ENCODE measurements around the gene GMDS. TPM values are rescaled to one million over a fixed set of nuclear protein-coding genes. Genes with fewer than 3 reads are reported as not detected.

GMDS gene
- polyA plus RNA-seq, 1 donor (not counting 4 experiments of a cell fraction or from before 2014, with no cell fraction given) = 22.1 TPM

DNA sequence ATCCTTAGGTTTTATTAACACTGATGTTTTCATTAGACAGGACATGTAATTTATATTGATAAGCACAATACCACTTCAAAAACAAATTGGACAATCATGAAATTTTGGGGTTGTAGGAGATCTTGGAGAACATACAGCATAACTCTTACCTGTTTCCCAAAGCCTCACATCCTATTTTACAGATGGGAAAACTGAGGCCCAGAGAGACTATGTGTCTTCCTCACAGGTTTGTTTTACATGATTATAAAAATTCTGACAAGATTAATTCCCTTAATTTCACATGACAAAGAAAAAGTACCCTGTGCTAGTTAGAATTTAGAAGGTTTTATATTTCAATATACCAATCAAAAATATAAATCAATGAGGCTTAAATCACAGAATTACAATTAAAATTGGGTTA lies 145.5 kb downstream of the GMDS start:
- Histone ChIP-seq H3K27ac (ENCODE audit: control insufficient read depth, insufficient read depth, low read length) (no peak overlapping the region), H3K9ac (ENCODE audit: control insufficient read depth, extremely low read depth, insufficient read depth, low read length) (no peak overlapping the region), H3K4me2 (ENCODE audit: control insufficient read depth, extremely low read depth, insufficient read depth, low read depth, low read length) (no peak overlapping the region), H3K4me1 (ENCODE audit: control insufficient read depth, extremely low read depth, insufficient read depth, low read length) (peaks cover 8% of the 10 kb centered on the region), H3K36me3 (ENCODE audit: control insufficient read depth in 2 of 2, extremely low read depth in 1 of 2, insufficient read depth in 2 of 2, low read length in 2 of 2) (no peaks in the 10 kb centered on the region), H3K9me3 (ENCODE audit: control insufficient read depth, low read depth, low read length) (no peaks in the 10 kb centered on the region), H3K9me1 (ENCODE audit: control insufficient read depth, extremely low read depth, insufficient read depth, low read length) (no peaks in the 10 kb centered on the region), H3K4me3 (ENCODE audit: control insufficient read depth in 2 of 3, extremely low read depth in 1 of 3, insufficient read depth in 2 of 3, low read depth in 1 of 3, low read length in 3 of 3) (no peak overlapping the region), H2AFZ (ENCODE audit: control insufficient read depth, low read length) (no peak overlapping the region), H3K27me3 (ENCODE audit: control insufficient read depth, extremely low read depth, insufficient read depth, low read length) (no peaks in the 10 kb centered on the region), H4K20me1 (ENCODE audit: control insufficient read depth, extremely low read depth, insufficient read depth, low read length) (no peaks in the 10 kb centered on the region), H3K79me2 (ENCODE audit: control insufficient read depth, insufficient read depth, low read length) (no peaks in the 10 kb centered on the region)
- DNase-seq (ENCODE audit: low read depth, low spot score) = no peak
- dilution Hi-C loops (cut with MboI; ENCODE audit: extremely low pct_ligation_motif_present, low sequenced_read_pairs) = no loop called here
- FAIRE-seq = no peak
- TF ChIP-seq, protein P1, sequence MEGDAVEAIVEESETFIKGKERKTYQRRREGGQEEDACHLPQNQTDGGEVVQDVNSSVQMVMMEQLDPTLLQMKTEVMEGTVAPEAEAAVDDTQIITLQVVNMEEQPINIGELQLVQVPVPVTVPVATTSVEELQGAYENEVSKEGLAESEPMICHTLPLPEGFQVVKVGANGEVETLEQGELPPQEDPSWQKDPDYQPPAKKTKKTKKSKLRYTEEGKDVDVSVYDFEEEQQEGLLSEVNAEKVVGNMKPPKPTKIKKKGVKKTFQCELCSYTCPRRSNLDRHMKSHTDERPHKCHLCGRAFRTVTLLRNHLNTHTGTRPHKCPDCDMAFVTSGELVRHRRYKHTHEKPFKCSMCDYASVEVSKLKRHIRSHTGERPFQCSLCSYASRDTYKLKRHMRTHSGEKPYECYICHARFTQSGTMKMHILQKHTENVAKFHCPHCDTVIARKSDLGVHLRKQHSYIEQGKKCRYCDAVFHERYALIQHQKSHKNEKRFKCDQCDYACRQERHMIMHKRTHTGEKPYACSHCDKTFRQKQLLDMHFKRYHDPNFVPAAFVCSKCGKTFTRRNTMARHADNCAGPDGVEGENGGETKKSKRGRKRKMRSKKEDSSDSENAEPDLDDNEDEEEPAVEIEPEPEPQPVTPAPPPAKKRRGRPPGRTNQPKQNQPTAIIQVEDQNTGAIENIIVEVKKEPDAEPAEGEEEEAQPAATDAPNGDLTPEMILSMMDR (optimal IDR thresholded peaks at IDR 0.05 in 1 of 3, IDR thresholded peaks at IDR 0.05 in 1 of 3, conservative IDR thresholded peaks at IDR 0.05 in 1 of 3; ENCODE audit: extremely low read depth in 1 of 3, insufficient read depth in 2 of 3, low read length in 3 of 3) = no peak
- no peak for TF ChIP-seq EZH2 (IDR thresholded peaks at IDR 0.05; ENCODE audit: low read length)

DNA sequence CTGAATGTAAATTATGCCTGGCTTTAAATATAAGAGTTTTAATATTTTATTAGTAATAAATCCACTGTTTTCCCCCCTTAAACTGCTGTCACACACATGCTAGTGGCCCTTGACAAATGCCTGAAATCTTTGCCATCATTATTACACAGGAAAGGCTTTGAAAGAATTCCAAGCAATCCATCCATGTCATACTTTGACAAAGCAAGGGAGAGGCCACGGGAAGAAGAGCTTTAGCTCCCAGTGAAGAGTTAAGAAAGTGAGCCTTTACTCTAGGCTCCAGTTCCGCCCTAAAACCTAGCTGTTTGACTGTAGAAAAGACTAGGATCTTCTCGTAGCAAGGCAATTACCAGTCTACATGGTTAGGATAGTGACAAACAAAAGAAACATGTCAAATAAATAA lies 147.9 kb downstream of the GMDS start:
- Histone ChIP-seq H3K4me1 (ENCODE audit: control insufficient read depth, extremely low read depth, insufficient read depth, low read length) (no peaks in the 10 kb centered on the region), H3K36me3 (ENCODE audit: control insufficient read depth in 2 of 2, extremely low read depth in 1 of 2, insufficient read depth in 2 of 2, low read length in 2 of 2) (no peaks in the 10 kb centered on the region), H3K4me3 (ENCODE audit: control insufficient read depth in 2 of 3, extremely low read depth in 1 of 3, insufficient read depth in 2 of 3, low read depth in 1 of 3, low read length in 3 of 3) (no peak overlapping the region), H4K20me1 (ENCODE audit: control insufficient read depth, extremely low read depth, insufficient read depth, low read length) (no peaks in the 10 kb centered on the region), H3K27me3 (ENCODE audit: control insufficient read depth, extremely low read depth, insufficient read depth, low read length) (no peaks in the 10 kb centered on the region), H3K79me2 (ENCODE audit: control insufficient read depth, insufficient read depth, low read length) (no peaks in the 10 kb centered on the region), H2AFZ (ENCODE audit: control insufficient read depth, low read length) (no peak overlapping the region), H3K4me2 (ENCODE audit: control insufficient read depth, extremely low read depth, insufficient read depth, low read depth, low read length) (no peak overlapping the region), H3K27ac (ENCODE audit: control insufficient read depth, insufficient read depth, low read length) (no peak overlapping the region), H3K9me3 (ENCODE audit: control insufficient read depth, low read depth, low read length) (no peaks in the 10 kb centered on the region), H3K9me1 (ENCODE audit: control insufficient read depth, extremely low read depth, insufficient read depth, low read length) (no peaks in the 10 kb centered on the region), H3K9ac (ENCODE audit: control insufficient read depth, extremely low read depth, insufficient read depth, low read length) (no peak overlapping the region)
- dilution Hi-C loops (cut with MboI; ENCODE audit: extremely low pct_ligation_motif_present, low sequenced_read_pairs) = no loop called here
- TF ChIP-seq EZH2 (IDR thresholded peaks at IDR 0.05; ENCODE audit: low read length) = no peak
- TF ChIP-seq, protein P1 (optimal IDR thresholded peaks at IDR 0.05 in 1 of 3, IDR thresholded peaks at IDR 0.05 in 1 of 3, conservative IDR thresholded peaks at IDR 0.05 in 1 of 3; ENCODE audit: extremely low read depth in 1 of 3, insufficient read depth in 2 of 3, low read length in 3 of 3) = no peak
- DNase-seq (ENCODE audit: low read depth, low spot score) (no peak), FAIRE-seq (no peak)

Measured in keratinocyte (primary cell).